GM12875 (cell line): ENCODE data around the gene FNDC3B.

Experiments used
- H3K4me3 ChIP-seq: one replicate; pipeline ENCODE4 v1.5.1; 2011; ENCODE audit warnings: low read depth, low read length, control low read depth
- TF ChIP-seq, protein P1 (sequence below): IDR thresholded peaks from 2 replicates; pipeline ENCODE4 v1.5.1; 2011; ENCODE audit warnings: low read depth, mild to moderate bottlenecking, control low read depth, inconsistent platforms, low read length, moderate library complexity, borderline replicate concordance; ENCODE audit not compliant: insufficient read depth

The FNDC3B gene

GRCh38 chr3:172298247-172298646 lies 258.9 kb downstream of the FNDC3B start:
- no peak overlapping the region for H3K4me3 ChIP-seq

GRCh38 chr3:172300187-172300586 lies 260.8 kb downstream of the FNDC3B start:
- no peak overlapping the region for H3K4me3 ChIP-seq
- TF ChIP-seq, protein P1, sequence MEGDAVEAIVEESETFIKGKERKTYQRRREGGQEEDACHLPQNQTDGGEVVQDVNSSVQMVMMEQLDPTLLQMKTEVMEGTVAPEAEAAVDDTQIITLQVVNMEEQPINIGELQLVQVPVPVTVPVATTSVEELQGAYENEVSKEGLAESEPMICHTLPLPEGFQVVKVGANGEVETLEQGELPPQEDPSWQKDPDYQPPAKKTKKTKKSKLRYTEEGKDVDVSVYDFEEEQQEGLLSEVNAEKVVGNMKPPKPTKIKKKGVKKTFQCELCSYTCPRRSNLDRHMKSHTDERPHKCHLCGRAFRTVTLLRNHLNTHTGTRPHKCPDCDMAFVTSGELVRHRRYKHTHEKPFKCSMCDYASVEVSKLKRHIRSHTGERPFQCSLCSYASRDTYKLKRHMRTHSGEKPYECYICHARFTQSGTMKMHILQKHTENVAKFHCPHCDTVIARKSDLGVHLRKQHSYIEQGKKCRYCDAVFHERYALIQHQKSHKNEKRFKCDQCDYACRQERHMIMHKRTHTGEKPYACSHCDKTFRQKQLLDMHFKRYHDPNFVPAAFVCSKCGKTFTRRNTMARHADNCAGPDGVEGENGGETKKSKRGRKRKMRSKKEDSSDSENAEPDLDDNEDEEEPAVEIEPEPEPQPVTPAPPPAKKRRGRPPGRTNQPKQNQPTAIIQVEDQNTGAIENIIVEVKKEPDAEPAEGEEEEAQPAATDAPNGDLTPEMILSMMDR, result no peak

More at GRCh38 chr3:172298247-172298646, 258.9 kb downstream of the FNDC3B start:
- TF ChIP-seq, protein P1, result no peak

DNA sequence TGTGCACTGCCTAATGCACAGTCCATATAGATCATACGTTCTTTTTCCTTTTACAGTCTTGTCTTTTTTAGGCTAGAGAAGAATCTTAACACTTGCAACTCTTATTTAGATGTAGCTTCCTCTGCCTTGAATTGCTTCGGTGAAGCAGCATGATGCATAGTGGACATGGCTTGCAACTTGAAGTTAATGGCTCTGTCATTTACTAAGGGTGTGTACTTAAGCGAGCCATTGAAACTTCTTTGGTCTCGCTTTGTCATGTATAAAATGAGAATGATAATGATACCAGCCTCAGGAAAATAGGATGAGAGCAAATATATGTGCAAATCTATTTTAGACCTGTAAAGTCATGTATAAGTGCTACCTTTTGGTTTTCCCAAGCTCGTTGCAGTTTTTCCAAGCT lies 261.5 kb downstream of the FNDC3B start:
- TF ChIP-seq, protein P1, result no peak
- H3K4me3 ChIP-seq, result no peak overlapping the region

- TF ChIP-seq, protein P1, result no peak
- no peak overlapping the region for H3K4me3 ChIP-seq
These were observed 262.8 kb downstream of the FNDC3B start for GRCh38 chr3:172302203-172302602.

DNA sequence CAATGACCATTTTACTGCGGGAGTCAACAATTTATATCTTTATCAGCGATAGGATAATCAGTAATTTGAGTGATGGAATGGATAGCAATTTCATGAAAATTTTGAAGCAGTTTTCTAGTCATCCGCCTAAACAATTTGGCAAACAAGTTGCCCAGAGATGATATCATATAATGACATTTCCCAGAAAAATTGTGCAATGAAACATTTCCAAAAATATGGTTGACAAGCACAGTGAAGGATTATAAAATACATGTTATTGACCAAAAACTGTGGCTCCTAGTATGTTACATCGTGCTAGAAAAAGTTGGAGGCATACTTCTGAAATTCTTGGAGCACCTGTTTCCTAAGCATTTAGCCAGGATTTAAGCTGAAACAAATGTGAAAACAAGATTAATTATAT lies 263.8 kb downstream of the FNDC3B start:
- TF ChIP-seq, protein P1, result no peak
- no peak overlapping the region for H3K4me3 ChIP-seq

- no peak overlapping the region for H3K4me3 ChIP-seq
- TF ChIP-seq, protein P1, result no peak
These were observed 264.7 kb downstream of the FNDC3B start for GRCh38 chr3:172303941-172304558.

- TF ChIP-seq, protein P1, result no peak
- no peak overlapping the region for H3K4me3 ChIP-seq
These were observed 266.2 kb downstream of the FNDC3B start for GRCh38 chr3:172305552-172305951.
